GM18907 (cell line): ENCODE results near the gene CHRM1.

Experiments
- ATAC-seq: cut with Tn5 transposase; IDR thresholded peaks from one replicate; pipeline ENCODE4 v1.9.1; 2021; ENCODE audit warnings: mild to moderate bottlenecking, moderate library complexity; ENCODE audit not compliant: unreplicated experiment

The CHRM1 gene

GRCh38 chr11:62905927-62906531 lies 15.1 kb downstream of the CHRM1 start:
- peak; percentile 65 for ATAC-seq

GRCh38 chr11:62905296-62905695 lies 15.9 kb downstream of the CHRM1 start:
- ATAC-seq, result no peak

- ATAC-seq, result no peak
Measured at GRCh38 chr11:62902932-62903331, 18.2 kb downstream of the CHRM1 start.

- no peak for ATAC-seq
Measured at GRCh38 chr11:62898027-62898426, 23.1 kb downstream of the CHRM1 start.

- no peak for ATAC-seq
Measured at GRCh38 chr11:62897311-62897710, 23.9 kb downstream of the CHRM1 start.

- no peak for ATAC-seq
Measured at GRCh38 chr11:62896049-62896448, 25.1 kb downstream of the CHRM1 start.

GRCh38 chr11:62895501-62895900 lies 25.7 kb downstream of the CHRM1 start:
- ATAC-seq, result no peak

- no peak for ATAC-seq
Measured at GRCh38 chr11:62892077-62892922, 28.9 kb downstream of the CHRM1 start.

GRCh38 chr11:62889484-62890437 lies 31.4 kb downstream of the CHRM1 start:
- no peak for ATAC-seq

GRCh38 chr11:62889126-62889483 lies 32.1 kb downstream of the CHRM1 start:
- no peak for ATAC-seq

GRCh38 chr11:62888406-62888805 lies 32.8 kb downstream of the CHRM1 start:
- no peak for ATAC-seq

GRCh38 chr11:62885137-62885750 lies 35.9 kb downstream of the CHRM1 start:
- ATAC-seq, result no peak

GRCh38 chr11:62883673-62884072 lies 37.5 kb downstream of the CHRM1 start:
- no peak for ATAC-seq

GRCh38 chr11:62882788-62883501 lies 38.2 kb downstream of the CHRM1 start:
- no peak for ATAC-seq

GRCh38 chr11:62882431-62882749 lies 38.8 kb downstream of the CHRM1 start:
- no peak for ATAC-seq

- ATAC-seq, result peak; percentile 41
Measured at GRCh38 chr11:62881579-62882430, 39.4 kb downstream of the CHRM1 start.

GRCh38 chr11:62880803-62881578 lies 40.2 kb downstream of the CHRM1 start, which contains the start of gene SLC3A2:
SLC3A2 (plus strand) TSS chr11:62880896; CDS start chr11:62881024, 128 bp downstream.
- ATAC-seq, result peak; percentile 76

GRCh38 chr11:62880231-62880802 lies 40.8 kb downstream of the CHRM1 start:
- ATAC-seq, result peak; percentile 20
